GM18498 (cell line): Measurements from ENCODE around the gene STN1.

ENCODE experiments used
- ATAC-seq: cut with Tn5 transposase; IDR thresholded peaks from one replicate; pipeline ENCODE4 v1.9.1; 2021; ENCODE audit warnings: mild to moderate bottlenecking, moderate library complexity; ENCODE audit not compliant: unreplicated experiment

STN1 gene

DNA sequence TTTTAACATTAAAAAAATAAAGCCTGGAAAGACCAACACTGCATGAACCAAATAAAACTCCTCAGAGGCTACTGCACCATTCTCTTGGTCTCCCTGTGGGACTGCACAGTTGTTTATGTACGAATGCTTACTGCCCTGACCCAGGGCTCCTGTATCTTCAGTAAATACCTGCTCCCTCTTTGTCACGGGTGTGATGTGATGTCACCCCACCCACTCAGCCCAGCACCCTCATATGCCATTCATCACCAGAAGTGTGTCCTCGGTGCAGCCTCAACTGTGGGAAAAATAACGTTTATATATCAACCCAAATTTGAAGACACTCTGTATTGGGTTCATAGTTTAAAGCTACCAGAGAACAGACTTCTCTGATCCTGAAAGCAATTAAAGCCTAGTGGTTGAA lies 48.6 kb downstream of the STN1 start:
- ATAC-seq = no peak

DNA sequence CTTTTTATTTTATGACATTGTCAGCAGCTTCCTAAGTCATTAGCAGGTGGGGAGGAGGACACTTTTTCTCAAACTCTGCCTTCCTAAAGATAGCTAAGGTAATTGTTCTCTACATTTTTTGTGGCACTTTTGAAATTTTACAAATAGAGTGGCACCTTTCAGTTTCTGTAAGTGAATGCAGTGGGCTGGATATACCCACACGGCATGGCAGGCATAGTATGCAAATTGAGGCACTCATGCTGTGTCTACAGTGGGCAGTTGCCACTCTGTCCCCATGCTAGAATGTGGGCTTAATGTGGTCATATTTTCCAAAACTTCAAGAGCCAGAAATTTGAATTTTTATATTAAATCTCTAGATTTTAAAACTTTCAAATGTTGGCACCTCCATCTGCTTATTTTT lies 49.8 kb downstream of the STN1 start:
- no peak for ATAC-seq

DNA sequence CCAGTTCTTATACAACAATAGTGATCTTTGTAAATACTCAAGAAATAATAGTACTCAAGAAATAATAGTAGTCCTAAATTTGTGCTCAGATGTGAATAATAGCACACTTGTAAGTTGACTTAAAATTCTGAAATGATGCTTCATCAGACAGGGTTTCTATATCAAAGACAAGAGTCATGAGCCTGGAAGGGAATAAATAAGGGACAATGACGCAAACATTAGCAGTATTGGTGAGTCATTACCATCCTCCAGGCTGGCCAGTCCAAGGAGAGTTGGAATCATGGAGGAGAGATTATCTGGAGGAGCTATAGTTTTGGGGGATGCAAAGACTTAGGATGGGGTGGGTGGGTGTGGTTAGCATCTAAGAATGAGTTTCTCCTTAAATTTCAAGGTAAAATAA lies 56.5 kb downstream of the STN1 start:
- ATAC-seq = no peak

DNA sequence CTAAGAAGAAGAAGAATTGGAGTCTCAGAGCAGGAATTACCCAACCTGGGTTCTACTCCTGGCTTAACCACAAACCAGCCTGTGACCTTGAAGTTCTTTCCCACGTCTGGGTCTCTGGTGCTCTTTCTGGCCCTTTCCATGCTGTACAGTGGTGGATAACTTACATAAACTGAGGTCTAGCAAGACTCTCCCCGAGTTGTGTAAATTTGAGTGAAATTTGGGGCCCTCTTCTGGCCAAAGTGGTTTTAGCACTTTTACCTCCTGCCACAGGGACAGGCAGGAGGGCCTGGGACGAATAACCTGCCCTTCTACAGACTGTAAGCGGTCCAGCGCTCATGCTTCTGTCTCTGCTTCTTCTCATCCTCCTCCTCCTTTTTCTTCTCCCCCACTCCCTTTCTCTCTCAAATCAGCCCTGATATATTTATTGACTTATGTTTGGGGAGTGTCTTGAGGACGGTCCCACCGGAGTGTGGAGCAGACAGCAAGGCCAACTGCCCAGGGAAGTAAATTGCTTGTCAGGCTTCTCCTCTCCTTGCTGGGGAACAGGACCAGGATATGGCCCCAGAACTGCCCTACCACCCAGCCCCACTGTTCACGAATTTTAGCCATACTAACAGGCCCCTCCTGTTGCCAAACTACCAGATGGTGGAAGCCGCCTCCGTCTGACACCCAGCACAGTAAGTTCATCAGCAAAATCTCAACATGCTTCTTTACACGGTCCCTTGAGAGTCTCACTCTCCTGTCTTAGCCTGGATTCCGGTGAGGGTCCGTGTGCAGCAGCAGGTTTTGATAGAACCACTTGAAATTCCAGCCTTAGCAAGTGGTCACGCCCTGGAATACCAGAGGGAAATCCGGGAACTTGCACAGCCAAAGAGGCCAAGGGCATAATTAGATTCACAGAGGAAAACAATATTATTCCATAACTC lies 58.6 kb downstream of the STN1 start:
- peak; percentile 68 for ATAC-seq

DNA sequence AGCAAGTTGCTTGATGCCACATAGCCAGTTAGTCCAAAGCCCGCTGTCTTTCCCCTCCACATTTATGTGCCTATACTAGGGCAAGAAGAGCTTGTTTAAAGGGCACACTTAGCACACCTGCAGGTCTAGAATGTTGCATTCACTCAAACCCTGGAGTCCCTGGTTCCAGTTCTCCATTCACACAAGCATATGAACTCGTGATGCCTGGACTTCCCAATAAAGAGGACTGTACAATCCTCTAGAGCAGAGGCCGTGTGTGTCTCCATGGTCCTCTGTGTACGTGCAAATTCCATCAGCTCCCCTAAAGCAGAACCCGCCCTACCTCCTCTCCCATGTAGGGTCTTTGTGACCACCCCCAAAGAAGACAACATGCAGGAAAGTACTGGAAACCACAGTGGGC lies 59.6 kb downstream of the STN1 start:
- ATAC-seq = no peak

DNA sequence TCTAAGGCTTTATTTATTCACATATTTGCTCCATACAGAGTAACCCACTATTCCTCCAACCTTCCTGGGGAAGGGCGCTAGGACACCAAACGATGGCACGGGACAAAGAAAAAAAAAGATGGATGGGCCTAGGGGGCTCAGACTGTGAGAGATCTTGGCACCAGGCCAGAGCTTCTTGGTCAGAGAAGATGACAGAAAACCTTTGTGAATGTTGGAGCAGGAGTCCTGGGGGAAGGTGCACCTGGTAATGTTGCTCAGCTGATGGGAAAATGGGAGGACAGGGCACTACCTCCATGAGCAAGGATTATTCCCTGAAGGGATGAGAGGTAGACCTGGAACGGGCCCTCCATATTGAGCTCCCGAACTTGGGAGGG lies 61.2 kb downstream of the STN1 start:
- ATAC-seq = no peak

DNA sequence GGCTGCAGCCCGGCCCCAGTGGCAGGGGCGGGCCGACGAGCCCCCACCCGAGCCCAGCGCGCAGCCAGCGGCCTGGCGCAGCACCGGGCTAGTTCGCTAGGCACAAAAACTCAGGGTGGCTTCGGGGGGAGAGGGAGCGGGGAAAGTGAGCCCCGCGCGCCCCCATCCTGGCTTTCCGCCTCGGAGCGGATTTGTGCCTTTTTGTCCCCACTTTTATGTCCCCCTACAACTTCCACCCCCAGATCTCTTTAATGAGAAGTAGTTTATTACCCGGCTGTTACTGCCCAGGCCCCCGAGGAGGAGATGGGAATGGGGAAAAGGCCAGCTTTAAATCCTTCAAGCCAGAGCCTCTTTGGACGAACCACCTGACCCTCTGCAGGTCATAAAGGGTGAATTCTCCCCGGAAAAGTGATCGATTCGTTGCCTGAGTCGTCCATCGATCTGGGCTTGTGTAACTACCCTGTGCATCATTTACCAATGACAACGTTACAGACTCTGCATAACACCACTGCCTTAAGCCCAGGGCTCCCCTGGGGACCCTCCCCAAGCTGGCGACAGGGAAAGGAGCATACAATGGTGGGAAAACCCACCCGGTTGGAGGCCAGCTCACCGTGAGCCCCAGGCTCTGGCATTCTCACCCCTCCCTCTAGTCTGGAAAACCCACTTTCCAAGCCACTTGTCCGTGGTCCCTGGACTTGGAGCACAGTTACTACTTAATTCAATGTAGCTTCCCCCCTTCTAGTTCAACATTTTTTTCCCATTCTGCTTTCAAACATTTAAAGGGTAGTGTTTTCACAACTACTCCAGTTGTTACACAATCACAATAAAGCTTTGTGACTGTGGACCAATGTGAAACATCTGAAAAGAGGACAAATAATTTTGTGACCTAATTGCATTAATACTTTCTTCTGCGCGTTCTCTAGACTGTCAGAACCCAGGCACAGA lies 61.9 kb downstream of the STN1 start:
- no peak for ATAC-seq

DNA sequence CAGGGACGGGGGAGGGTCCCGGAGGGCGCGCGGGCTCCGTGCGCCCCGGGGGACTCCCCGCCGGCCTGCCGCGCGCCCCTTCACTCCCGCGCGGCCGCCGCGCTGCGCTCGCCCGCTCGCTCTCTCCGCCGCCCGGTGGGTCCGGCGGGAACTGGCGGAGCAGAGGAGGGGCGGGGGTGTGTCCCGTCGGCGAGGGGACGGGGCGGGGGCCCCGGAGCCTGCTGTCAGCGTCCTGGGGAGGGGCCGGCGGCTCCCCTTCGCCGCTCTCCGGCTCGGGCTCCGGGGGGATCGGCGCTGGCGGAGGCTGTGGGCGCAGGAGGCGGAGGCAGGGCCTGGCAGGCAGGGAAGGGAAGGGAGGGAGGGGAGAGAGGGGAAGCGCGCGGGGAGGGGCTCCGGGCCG lies 62.6 kb downstream of the STN1 start, which contains the start of gene SH3PXD2A:
Gene SH3PXD2A (minus strand): TSS at position 153 of the 400 bp plus-strand sequence. CDS start 310 bp downstream, outside the sequence.
- no peak for ATAC-seq

DNA sequence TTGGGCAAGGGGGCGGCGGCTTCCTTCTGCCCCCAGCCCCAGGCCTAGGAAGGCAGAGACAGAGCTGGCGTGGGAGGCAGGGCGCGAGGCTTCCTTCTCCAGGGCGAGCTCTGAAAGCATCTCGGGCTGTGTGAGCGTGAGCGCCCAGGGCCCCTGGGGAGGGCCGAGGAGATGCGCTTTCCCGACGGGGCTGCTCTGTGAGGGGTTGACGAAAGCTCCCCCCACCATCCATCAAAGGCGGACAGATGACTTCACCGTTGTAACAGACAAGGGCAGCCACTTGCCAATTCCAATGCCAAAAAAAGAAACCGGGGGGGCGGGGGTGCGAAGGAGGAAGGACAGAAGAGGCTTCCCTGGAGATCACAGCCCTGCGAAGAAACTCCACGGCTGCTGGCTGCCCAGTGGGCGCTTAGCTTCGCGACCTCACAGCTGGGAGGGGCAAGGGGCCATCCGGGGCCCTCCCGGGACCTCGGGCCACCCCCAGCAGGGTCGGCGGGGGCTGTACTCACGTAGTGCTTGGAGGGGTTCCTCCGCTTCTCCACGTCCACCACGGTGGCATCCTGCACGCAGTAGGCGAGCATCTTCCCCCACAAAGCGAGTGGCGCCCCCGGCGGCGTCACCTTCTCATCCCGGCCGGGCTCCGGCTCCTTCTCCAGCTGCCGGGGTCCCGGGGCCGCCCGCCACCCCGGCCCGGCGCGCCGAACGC lies 63.1 kb downstream of the STN1 start:
- ATAC-seq = no peak

DNA sequence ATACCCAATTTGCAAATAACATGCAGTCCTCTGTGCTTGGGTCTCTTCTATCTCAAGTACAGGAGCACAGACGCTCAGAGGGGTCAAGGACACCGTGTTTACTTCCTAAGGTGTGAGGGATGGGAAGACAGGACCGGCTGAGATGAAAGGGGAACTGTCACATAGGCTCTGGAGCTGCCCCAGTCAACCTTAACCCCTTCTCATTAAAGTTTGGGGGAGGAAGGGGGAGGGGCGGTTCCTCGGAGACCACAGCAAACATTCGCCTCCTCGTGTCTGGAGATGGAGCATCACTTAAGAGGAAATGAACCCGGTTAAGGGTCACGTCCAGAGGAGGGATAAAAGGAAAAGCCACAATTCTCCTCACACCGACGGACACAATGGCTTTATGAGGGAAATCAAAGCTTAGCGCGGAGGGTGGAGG lies 63.7 kb downstream of the STN1 start:
- no peak for ATAC-seq

DNA sequence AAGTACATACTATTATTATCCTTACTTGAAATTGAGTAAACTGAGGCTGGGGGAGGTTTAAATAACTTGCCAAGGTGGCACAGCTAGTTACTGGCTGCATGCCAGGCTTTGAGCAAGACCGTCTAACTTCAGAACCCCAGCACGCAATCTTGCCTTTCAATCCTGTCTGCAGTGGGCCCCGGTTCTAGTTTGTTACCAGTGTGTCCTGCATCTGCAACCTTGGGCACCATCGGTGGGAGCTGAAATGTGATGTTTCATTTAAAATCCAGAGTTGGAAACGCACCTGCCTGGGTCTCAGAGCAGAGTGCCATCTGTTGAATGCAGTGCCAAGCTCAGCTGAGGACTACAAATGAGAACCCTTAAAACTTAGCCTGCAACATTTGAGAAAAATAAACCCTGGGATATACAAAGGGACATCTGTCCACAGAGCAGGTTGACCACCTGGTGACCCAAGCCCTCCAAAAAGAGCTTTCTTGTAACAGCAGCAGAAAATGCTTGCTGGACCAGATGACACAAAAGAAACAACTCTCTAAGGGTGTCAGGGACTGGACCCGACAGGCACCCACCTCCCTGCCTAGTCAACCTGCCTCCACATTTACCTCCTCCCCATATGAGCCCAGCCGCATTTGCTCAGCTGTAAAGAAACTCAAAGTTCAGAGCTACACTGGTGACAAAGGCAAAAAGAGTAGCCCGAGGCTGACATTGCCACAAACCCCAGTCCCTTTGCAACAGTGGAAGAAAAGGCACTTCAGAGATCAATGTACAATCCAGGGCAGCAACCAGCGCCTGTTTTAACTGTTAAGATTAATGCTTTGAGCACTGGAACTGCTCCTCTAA lies 64.3 kb downstream of the STN1 start:
- ATAC-seq = no peak

DNA sequence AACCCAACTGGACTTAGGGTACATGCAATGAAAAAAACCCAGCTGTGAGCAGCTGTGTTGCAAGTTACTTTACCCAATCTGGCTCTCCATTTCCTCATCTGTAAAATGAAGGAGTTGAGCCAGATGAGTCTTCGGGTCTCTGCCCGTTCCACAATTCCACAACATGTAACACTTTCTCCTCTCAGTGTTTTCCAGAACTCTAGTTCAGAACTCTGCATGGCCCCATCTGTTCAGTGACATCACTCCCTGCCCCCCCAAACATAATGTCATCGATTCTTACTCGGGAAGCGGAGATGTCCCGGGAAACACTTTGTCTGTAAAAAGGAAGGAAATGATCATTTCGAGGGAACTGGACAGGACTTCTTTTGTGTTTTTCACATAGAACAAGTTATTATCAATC lies 65.1 kb downstream of the STN1 start:
- ATAC-seq = no peak

DNA sequence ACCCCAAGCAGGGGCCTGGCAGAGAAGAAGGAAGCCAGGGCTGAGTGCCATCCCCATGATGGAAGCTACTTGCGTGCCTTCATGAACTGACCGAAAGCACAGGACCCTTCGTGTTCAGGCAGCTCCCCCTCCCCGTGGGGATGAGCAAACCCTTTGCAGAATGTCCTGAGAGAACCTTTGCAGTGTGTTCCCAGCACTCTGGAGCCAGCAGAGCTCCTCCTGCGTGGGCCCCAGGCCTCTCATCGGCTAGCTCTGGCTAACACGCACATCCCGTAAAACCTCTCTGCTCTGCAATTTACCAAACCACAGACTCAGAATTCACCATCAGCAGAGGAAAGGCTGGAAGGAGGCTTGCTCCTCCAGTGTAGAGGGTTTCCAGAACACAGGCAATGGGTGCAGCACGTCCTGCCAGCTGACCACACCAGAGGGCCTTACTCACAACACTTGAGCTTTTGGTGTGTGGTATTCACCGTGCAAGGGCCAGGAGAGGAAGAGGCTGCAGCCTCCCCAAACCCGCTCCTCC lies 65.7 kb downstream of the STN1 start:
- no peak for ATAC-seq

DNA sequence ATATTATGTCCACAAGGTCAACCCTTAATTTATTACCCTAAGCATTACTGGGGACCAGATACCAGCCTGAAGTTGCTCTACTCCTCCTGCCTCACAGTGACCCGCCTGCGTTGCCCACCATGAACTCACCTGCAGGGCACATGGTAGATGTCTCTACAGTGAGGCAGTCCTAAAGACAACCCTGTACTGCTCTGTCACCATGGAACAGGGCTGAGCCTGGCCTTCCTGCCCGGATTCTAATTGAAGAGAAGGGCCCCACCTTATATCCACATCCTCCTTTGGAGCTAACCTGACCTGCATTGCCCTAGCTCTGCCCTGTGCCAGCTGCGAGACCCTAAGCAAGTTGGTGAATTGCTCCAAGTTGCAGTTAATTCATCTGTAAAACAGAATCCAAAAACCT lies 66.7 kb downstream of the STN1 start:
- ATAC-seq = no peak

DNA sequence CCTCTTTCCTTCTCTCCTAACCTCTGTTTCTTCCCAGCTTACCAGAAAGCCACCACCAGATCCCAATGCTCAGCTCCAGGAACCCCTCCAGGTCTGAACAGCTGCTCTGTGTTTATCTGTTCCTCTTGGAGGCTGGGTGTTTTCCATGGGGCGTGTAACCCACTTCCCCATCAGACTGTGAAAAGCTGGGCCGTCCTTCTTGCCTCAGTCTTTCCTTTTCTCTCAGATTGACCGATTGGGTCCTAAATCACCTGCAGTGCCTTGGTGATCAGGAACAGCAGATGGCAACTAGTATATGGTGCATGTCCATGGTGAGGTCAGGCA lies 67.5 kb downstream of the STN1 start:
- ATAC-seq = no peak

DNA sequence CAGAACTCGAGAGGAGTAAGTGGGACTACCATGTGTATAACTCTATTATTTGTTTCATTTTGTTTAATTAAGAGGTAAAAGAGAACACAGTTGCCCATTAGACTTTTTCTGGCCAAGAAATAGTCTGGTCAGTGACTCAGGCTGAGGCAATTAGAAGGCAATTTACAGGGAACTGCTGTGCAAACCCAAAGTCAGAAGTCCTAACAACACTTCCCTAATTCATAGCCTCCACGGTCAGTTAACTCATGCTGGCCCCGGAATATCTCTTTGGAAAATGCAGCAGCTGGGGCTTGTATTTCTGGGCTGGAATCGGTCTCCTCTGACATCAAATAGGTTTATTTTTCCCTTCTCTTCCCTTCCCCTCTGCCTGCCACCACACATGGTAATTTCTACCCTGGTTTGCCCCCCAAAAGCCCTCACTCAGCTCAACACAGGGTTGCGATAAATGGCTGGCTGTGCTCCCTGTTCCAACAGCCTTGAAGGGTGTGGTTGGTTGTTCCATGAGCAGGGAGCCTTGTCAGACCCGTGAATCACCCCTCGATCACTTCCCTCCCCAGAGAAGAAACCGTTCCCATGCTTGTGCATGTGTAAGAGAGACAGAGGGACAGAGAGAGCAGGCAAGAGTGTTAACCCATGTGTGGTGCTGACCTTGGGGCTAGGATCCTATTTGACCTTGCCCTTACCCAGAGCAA lies 68.0 kb downstream of the STN1 start:
- ATAC-seq = no peak

DNA sequence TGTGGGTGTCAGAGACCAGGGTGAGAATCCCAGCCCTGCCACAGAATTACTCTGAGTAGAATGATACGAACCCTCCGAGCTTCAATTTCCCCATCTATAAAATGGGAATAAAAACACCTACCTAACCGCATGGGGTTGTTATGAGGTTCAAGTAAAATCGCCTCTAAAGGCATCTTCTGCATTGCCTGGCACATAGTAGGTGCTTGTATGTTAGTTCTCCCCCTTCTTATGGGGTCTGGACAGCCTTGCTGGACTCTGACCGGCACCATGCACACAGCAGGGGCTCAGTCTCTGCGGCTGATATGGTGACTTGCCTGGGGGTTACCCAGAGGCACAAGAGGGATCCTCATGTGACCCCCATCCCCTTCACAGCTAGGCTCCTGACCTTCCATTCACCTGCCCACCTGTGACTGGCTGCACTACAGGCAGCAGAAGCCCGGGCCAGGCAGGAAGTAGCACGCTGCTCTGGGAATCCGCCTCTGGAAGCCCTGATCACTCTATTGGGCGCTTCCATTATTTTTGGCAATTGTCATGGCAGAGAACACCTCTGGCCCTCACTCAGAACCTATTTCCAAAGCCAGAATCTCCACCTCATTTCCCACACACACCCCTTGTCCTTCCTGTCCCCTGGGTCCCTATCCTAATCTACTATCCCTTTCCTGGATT lies 68.6 kb downstream of the STN1 start:
- no peak for ATAC-seq

DNA sequence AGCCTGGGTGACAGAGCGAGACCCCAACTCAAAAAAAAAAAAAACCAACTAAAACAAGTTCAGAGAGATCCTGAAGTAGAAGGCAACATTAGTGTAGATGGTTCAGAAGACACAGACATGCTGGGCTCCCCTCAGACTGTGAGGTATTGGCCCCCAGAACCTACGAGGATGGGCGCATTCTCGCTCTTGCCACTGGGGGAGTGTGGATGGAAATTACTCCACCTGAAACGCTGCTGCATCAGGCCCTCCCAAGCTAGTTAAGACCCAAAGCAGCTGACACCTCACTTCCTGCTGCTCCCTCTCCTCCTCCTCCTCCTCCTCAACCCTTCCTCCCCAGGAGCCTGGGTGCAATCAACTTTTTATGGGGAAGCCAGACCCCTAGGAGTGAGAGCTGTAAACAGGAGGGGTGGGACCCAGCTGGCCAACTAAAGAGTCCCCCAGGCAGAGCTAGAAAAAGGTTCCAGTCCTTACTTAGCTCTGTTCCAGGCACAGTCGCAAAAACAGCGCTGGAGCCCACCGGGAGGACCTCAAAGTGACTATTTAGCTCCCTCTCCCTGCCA lies 70.0 kb downstream of the STN1 start:
- ATAC-seq = no peak

DNA sequence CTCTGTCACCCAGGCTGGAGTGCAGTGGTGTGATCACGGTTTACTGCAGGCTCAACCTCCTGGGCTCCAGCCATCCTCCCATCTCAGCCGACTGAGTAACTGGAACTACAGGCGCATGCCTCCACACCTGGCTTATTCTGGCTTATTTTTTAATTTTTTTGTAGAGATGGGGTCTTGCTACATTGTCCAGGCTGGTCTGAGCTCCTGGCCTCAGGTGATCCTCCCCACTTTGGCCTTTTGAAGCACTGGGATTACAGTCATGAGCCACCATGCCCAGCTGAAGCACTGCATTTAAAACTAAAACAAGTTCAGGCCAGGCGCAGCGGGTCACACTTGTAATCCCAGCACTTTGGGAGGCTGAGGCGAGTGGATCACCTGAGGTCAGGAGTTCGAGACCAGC lies 70.6 kb downstream of the STN1 start:
- no peak for ATAC-seq
